Loucy (cell line): Measurements from ENCODE around the gene OBP2B.
"Not testable (repeated sequence)": the region's sequence is repeated elsewhere in the genome, so short reads cannot be mapped to it uniquely, and the experiment has no call there.

Source experiments
- H2AFZ ChIP-seq: fragments of 200-600 bp; sonication (generic); 2 replicates; pipeline ENCODE4 v1.6.0; 2016; ENCODE audit warnings: antibody characterized with exemption, mild to moderate bottlenecking, low read length, moderate library complexity
- H3F3A ChIP-seq: fragments of 200-600 bp; 2 replicates; pipeline ENCODE4 v1.6.0; 2016; ENCODE audit warnings: antibody characterized with exemption, low read depth, mild to moderate bottlenecking
- H3K27me3 ChIP-seq: fragments of 200-600 bp; sonication (generic); 2 replicates; pipeline ENCODE4 v1.6.1; 2014; ENCODE audit warnings: low read length, mild to moderate bottlenecking; ENCODE audit not compliant: insufficient read depth, poor library complexity, severe bottlenecking
- H3K36me3 ChIP-seq: fragments of 200-600 bp; sonication (generic); 2 replicates; pipeline ENCODE4 v1.6.1; 2016; ENCODE audit warnings: low read length; ENCODE audit not compliant: insufficient read depth
- H3K4me1 ChIP-seq: fragments of 200-600 bp; sonication (generic); 2 replicates; pipeline ENCODE4 v1.5.1; 2014; ENCODE audit warnings: low read length, mild to moderate bottlenecking; ENCODE audit not compliant: insufficient read depth, poor library complexity, severe bottlenecking
- H3K4me2 ChIP-seq: fragments of 200-600 bp; sonication (generic); 2 replicates; pipeline ENCODE4 v1.6.0; 2014; ENCODE audit warnings: antibody characterized with exemption, low read length, low read depth, mild to moderate bottlenecking; ENCODE audit not compliant: poor library complexity, severe bottlenecking
- H3K4me3 ChIP-seq: fragments of 200-600 bp; sonication (generic); 2 replicates; pipeline ENCODE4 v1.5.1; 2014; ENCODE audit warnings: low read length, mild to moderate bottlenecking, mixed read lengths; ENCODE audit not compliant: poor library complexity, severe bottlenecking
- H3K79me2 ChIP-seq: fragments of 200-600 bp; sonication (generic); 2 replicates; pipeline ENCODE4 v1.6.1; 2014; ENCODE audit warnings: low read length; ENCODE audit not compliant: insufficient read depth
- H3K9ac ChIP-seq: fragments of 200-600 bp; sonication (generic); 2 replicates; pipeline ENCODE4 v1.6.0; 2014; ENCODE audit warnings: mild to moderate bottlenecking, low read depth, low read length, moderate library complexity; ENCODE audit not compliant: poor library complexity, severe bottlenecking
- H3K9me2 ChIP-seq: fragments of 200-600 bp; sonication (generic); replicated peaks from 2 replicates; pipeline ENCODE4 v1.6.1; 2016; ENCODE audit warnings: low read depth, low read length, mixed read lengths
- H3K9me3 ChIP-seq: fragments of 200-600 bp; sonication (generic); 2 replicates; pipeline ENCODE4 v1.6.1; 2014; ENCODE audit warnings: mild to moderate bottlenecking, antibody characterized with exemption, low read length, low read depth; ENCODE audit not compliant: insufficient read depth
- H4K20me1 ChIP-seq: fragments of 200-600 bp; sonication (generic); 2 replicates; pipeline ENCODE4 v1.6.0; 2014; ENCODE audit warnings: antibody characterized with exemption, low read length, mild to moderate bottlenecking; ENCODE audit not compliant: insufficient read depth, poor library complexity, severe bottlenecking
- CTCF ChIP-seq: fragments of 200-600 bp; sonication (generic); conservative IDR thresholded peaks from 2 replicates; pipeline ENCODE4 v1.5.1; 2014; ENCODE audit warnings: mild to moderate bottlenecking, antibody characterized with exemption, low read length
- EZH2phosphoT487 ChIP-seq: fragments of 200-600 bp; IDR thresholded peaks from 2 replicates; pipeline ENCODE4 v1.6.1; 2018; ENCODE audit warnings: antibody characterized with exemption, mild to moderate bottlenecking, moderate library complexity, borderline replicate concordance

OBP2B gene

GRCh38 chr9:133171161-133171961, 37.7 kb downstream of the OBP2B start:
- TF ChIP-seq EZH2phosphoT487 (no peak), CTCF (no peak)

GRCh38 chr9:133170716-133171115, 38.3 kb downstream of the OBP2B start:
- Histone ChIP-seq H3K79me2 (no peaks in the 10 kb centered on the region), H3F3A (no peaks in the 10 kb centered on the region), H2AFZ (no peak overlapping the region), H3K9me2 (no peaks in the 10 kb centered on the region), H3K27me3 (no peaks in the 10 kb centered on the region), H3K4me2 (no peak overlapping the region), H3K4me3 (no peak overlapping the region), H3K4me1 (no peaks in the 10 kb centered on the region), H3K36me3 (no peaks in the 10 kb centered on the region), H3K9me3 (no peaks in the 10 kb centered on the region), H3K9ac (no peak overlapping the region), H4K20me1 (no peaks in the 10 kb centered on the region)
- TF ChIP-seq CTCF (no peak), EZH2phosphoT487 (no peak)

More at GRCh38 chr9:133171161-133171961, 37.7 kb downstream of the OBP2B start:
- H3K9me3 ChIP-seq, result no peaks in the 10 kb centered on the region
- H3K9me2 ChIP-seq, result no peaks in the 10 kb centered on the region
- H3K4me2 ChIP-seq, result no peak overlapping the region
- no peak overlapping the region for H3K9ac ChIP-seq
- H3K4me1 ChIP-seq, result no peaks in the 10 kb centered on the region
- H3K4me3 ChIP-seq, result no peak overlapping the region
- no peaks in the 10 kb centered on the region for H3K36me3 ChIP-seq
- no peaks in the 10 kb centered on the region for H3F3A ChIP-seq
- H3K27me3 ChIP-seq, result no peaks in the 10 kb centered on the region
- no peak overlapping the region for H2AFZ ChIP-seq
- H4K20me1 ChIP-seq, result no peaks in the 10 kb centered on the region
- no peaks in the 10 kb centered on the region for H3K79me2 ChIP-seq

GRCh38 chr9:133169687-133170086, 39.4 kb downstream of the OBP2B start:
- not testable (repeated sequence) for H3K4me2 ChIP-seq, H3F3A ChIP-seq, H3K9ac ChIP-seq, H3K9me2 ChIP-seq, H3K4me1 ChIP-seq, H3K9me3 ChIP-seq, H3K27me3 ChIP-seq, H4K20me1 ChIP-seq, H3K4me3 ChIP-seq, H2AFZ ChIP-seq, H3K79me2 ChIP-seq, H3K36me3 ChIP-seq

GRCh38 chr9:133169102-133169501, 39.9 kb downstream of the OBP2B start:
- Histone ChIP-seq H3K36me3 (no peaks in the 10 kb centered on the region), H3K4me3 (no peak overlapping the region), H3K9me2 (no peaks in the 10 kb centered on the region), H3K27me3 (no peaks in the 10 kb centered on the region), H3F3A (no peaks in the 10 kb centered on the region), H4K20me1 (no peaks in the 10 kb centered on the region), H2AFZ (no peak overlapping the region), H3K79me2 (no peaks in the 10 kb centered on the region), H3K4me1 (peaks cover 1% of the 10 kb centered on the region), H3K9me3 (no peaks in the 10 kb centered on the region), H3K4me2 (no peak overlapping the region), H3K9ac (no peak overlapping the region)
- no peak for TF ChIP-seq CTCF
- TF ChIP-seq EZH2phosphoT487, result no peak
